ENCODE measurements around the gene SLC25A13.

DNA sequence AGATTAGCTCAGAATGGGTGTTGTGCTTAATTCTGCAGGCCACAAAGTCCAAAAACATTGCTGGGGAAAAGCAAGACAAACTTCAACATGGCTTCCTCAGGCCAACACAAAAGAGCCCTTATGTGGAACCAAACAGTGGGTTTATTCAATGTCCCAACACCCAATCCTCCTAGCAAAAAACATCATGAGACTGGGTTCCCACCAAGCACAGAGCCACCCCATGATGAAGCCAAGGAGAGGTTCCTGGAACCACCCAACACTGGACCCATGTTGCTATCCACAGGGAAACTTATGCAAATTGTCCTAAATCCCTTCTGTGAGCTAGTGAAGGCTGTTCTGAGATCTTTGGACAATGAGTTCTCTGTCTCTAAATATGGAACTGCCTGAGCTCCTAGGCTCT, 24.0 kb downstream of the SLC25A13 start:
- TF ChIP-seq, protein P1, sequence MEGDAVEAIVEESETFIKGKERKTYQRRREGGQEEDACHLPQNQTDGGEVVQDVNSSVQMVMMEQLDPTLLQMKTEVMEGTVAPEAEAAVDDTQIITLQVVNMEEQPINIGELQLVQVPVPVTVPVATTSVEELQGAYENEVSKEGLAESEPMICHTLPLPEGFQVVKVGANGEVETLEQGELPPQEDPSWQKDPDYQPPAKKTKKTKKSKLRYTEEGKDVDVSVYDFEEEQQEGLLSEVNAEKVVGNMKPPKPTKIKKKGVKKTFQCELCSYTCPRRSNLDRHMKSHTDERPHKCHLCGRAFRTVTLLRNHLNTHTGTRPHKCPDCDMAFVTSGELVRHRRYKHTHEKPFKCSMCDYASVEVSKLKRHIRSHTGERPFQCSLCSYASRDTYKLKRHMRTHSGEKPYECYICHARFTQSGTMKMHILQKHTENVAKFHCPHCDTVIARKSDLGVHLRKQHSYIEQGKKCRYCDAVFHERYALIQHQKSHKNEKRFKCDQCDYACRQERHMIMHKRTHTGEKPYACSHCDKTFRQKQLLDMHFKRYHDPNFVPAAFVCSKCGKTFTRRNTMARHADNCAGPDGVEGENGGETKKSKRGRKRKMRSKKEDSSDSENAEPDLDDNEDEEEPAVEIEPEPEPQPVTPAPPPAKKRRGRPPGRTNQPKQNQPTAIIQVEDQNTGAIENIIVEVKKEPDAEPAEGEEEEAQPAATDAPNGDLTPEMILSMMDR (IDR thresholded peaks at IDR 0.05; ENCODE audit: low read depth, low read length) = no peak
- TF ChIP-seq POLR2A (IDR thresholded peaks at IDR 0.05; ENCODE audit: extremely low read depth, insufficient read length) (no peak), MYC (IDR thresholded peaks at IDR 0.05; ENCODE audit: low read depth, low read length) (no peak)
- TF ChIP-seq, protein P2, sequence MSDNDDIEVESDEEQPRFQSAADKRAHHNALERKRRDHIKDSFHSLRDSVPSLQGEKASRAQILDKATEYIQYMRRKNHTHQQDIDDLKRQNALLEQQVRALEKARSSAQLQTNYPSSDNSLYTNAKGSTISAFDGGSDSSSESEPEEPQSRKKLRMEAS (IDR thresholded peaks at IDR 0.05; ENCODE audit: low read depth, low read length) = no peak
